Prostate gland (tissue), 2 donors: ENCODE measurements around the gene KHDC3L.

Experiments
- CTCF ChIP-seq, 4 experiments: fragments of 200-600 bp in 2 of 4; fragments of 450-650 bp in 2 of 4; sonication (generic) in 2 of 4; IDR thresholded peaks; 1 replicate in 3 of 4; 2 replicates in 1 of 4; pipeline ENCODE4 v1.5.1; 2016 to 2019; ENCODE audit warnings: antibody characterized with exemption in 4 of 4, mild to moderate bottlenecking in 2 of 4, moderate library complexity in 2 of 4
- POLR2A ChIP-seq: fragments of 450-650 bp; IDR thresholded peaks from one replicate; pipeline ENCODE4 v1.6.1; 2016; ENCODE audit warnings: antibody characterized with exemption, mild to moderate bottlenecking
- POLR2AphosphoS5 ChIP-seq: sonication (generic); formaldehyde crosslinking; IDR thresholded peaks from one replicate; pipeline ENCODE4 v1.6.1; 2017; ENCODE audit warnings: antibody characterized with exemption

GRCh38 chr6:73391675-73392074 is 29.2 kb downstream of the KHDC3L start:
- no peak for TF ChIP-seq POLR2AphosphoS5
- TF ChIP-seq CTCF (IDR thresholded peaks at IDR 0.05): no peak
- no peak for TF ChIP-seq POLR2A
